SK-N-DZ (cell line): ENCODE data around the gene ARRDC3.

Source experiments
- DNase-seq: peaks from one replicate; pipeline ENCODE4 v3.0.0-alpha.2; 2015; ENCODE audit warnings: low spot score

ARRDC3 gene

GRCh38 chr5:91384671-91385430, 1.7 kb upstream of the ARRDC3 start:
- peak; percentile 92 for DNase-seq

GRCh38 chr5:91383956-91384300, 811 bp upstream of the ARRDC3 start:
- DNase-seq: no peak

GRCh38 chr5:91382530-91383026, 539 bp downstream of the ARRDC3 start:
- peak; percentile 55 for DNase-seq

GRCh38 chr5:91381774-91382359, 1.2 kb downstream of the ARRDC3 start:
- peak; percentile 63 for DNase-seq

- no peak for DNase-seq
Observed at GRCh38 chr5:91381239-91381773, 1.8 kb downstream of the ARRDC3 start.

GRCh38 chr5:91380491-91381238, 2.5 kb downstream of the ARRDC3 start:
- DNase-seq: peak; percentile 94

GRCh38 chr5:91379914-91380490, 3.1 kb downstream of the ARRDC3 start:
- DNase-seq: peak; percentile 95

GRCh38 chr5:91379246-91379913, 3.7 kb downstream of the ARRDC3 start:
- no peak for DNase-seq

GRCh38 chr5:91378752-91379211, 4.3 kb downstream of the ARRDC3 start:
- no peak for DNase-seq

- no peak for DNase-seq
Observed at GRCh38 chr5:91374893-91375520, 8.1 kb downstream of the ARRDC3 start.

GRCh38 chr5:91373600-91373999, 9.5 kb downstream of the ARRDC3 start:
- DNase-seq: no peak

GRCh38 chr5:91373006-91373405, 10.1 kb downstream of the ARRDC3 start:
- no peak for DNase-seq

- DNase-seq: no peak
Observed at GRCh38 chr5:91369480-91369879, 13.6 kb downstream of the ARRDC3 start.

- DNase-seq: no peak
Observed at GRCh38 chr5:91367908-91368648, 15.0 kb downstream of the ARRDC3 start.

GRCh38 chr5:91367344-91367743, 15.8 kb downstream of the ARRDC3 start:
- no peak for DNase-seq

GRCh38 chr5:91366551-91366950, 16.6 kb downstream of the ARRDC3 start:
- DNase-seq: no peak

- no peak for DNase-seq
Observed at GRCh38 chr5:91365498-91365897, 17.6 kb downstream of the ARRDC3 start.

- no peak for DNase-seq
Observed at GRCh38 chr5:91362935-91363334, 20.2 kb downstream of the ARRDC3 start.

- DNase-seq: no peak
Observed at GRCh38 chr5:91361790-91362189, 21.3 kb downstream of the ARRDC3 start.
